Panc1 (cell line): ENCODE results near the gene DENND2D. TPM values are rescaled to one million over a fixed set of nuclear protein-coding genes. Genes with fewer than 3 reads are reported as not detected.

ENCODE experiments used
- ATAC-seq: fragments of 200-7000 bp; cut with Tn5 transposase; 2 replicates; pipeline ENCODE4 v1.9.1; 2020; ENCODE audit warnings: mild to moderate bottlenecking, moderate library complexity
- BruUV-seq: library from RNA; stranded (reverse); fragments of 400-500 nt; replicated peaks from 2 replicates; lab custom pipeline; 2021; lab: Mats Ljungman, UMichigan
- CTCF ChIA-PET: fragments of 300-600 bp; sonication (Branson Sonifier 250); formaldehyde crosslinking; loops from one replicate; lab custom pipeline; 2022; ENCODE audit warnings: antibody characterized with exemption; lab: Charles Lee
- POLR2A ChIA-PET: fragments of 300-600 bp; sonication (Branson Sonifier 250); formaldehyde crosslinking; loops from one replicate; lab custom pipeline; 2022; ENCODE audit warnings: antibody characterized with exemption; lab: Charles Lee
- DNase-seq: peaks from one replicate; pipeline ENCODE4 v3.0.0-alpha.2; 2010; ENCODE audit warnings: low read depth, low spot score
- H3K27ac ChIP-seq: 2 replicates; pipeline ENCODE4 v1.5.1; 2011; ENCODE audit warnings: mild to moderate bottlenecking, low read length, inconsistent platforms
- H3K27me3 ChIP-seq: fragments of 200-500 bp; sonication (Bioruptor generic); 2 replicates; pipeline ENCODE4 v1.6.0; 2014; ENCODE audit warnings: low read length, inconsistent platforms; ENCODE audit not compliant: control insufficient read depth, insufficient read depth
- H3K36me3 ChIP-seq: fragments of 200-500 bp; sonication (Bioruptor generic); 2 replicates; pipeline ENCODE4 v1.5.1; 2014; ENCODE audit warnings: inconsistent platforms, mild to moderate bottlenecking, low read length, moderate library complexity; ENCODE audit not compliant: control insufficient read depth, insufficient read depth
- H3K4me1 ChIP-seq: 2 replicates; pipeline ENCODE4 v1.5.1; 2011; ENCODE audit warnings: inconsistent platforms, mild to moderate bottlenecking, low read length, moderate library complexity; ENCODE audit not compliant: control insufficient read depth, insufficient read depth
- H3K4me3 ChIP-seq, 2 experiments: 2 replicates each; pipeline ENCODE4 v1.5.1; 2011 to 2012; ENCODE audit warnings: low read depth in 2 of 2, low read length in 2 of 2, mild to moderate bottlenecking in 2 of 2, inconsistent platforms in 1 of 2, moderate library complexity in 1 of 2
- H3K9me3 ChIP-seq: fragments of 200-500 bp; sonication (Bioruptor generic); 2 replicates; pipeline ENCODE4 v1.5.1; 2014; ENCODE audit warnings: low read depth, mild to moderate bottlenecking, inconsistent platforms, low read length, moderate library complexity; ENCODE audit not compliant: control insufficient read depth, insufficient read depth
- POLR2AphosphoS5 ChIP-seq: IDR thresholded peaks from 2 replicates; pipeline ENCODE4 v1.6.1; 2012; ENCODE audit warnings: mild to moderate bottlenecking, low read depth, low read length, moderate library complexity
- SIN3A ChIP-seq: IDR thresholded peaks from 2 replicates; pipeline ENCODE4 v1.6.1; 2012; ENCODE audit warnings: low read depth, mild to moderate bottlenecking, low read length, moderate library complexity, borderline replicate concordance; ENCODE audit not compliant: insufficient read depth
- TCF7L2 ChIP-seq: IDR thresholded peaks from 2 replicates; pipeline ENCODE4 v1.6.1; 2011; ENCODE audit warnings: mild to moderate bottlenecking, low read depth, low read length, inconsistent platforms
- in situ Hi-C: cut with HindIII; loops from 2 replicates; pipeline ENCODE4 v1.10.0; 2016; ENCODE audit warnings: low sequenced_read_pairs, low pct_unique_long_range_greater_than_20kb
- intact Hi-C: fragments of 100-400 bp; cut with micrococcal nuclease; formaldehyde crosslinking; loops from one replicate; pipeline ENCODE4 v1.10.0; 2022; ENCODE audit not compliant: unreplicated experiment
- total RNA-seq: library from RNA; stranded (reverse); gene quantifications from one replicate; pipeline ENCODE4 v1.2.1, GENCODE V29; 2021; ENCODE audit not compliant: unreplicated experiment
- TF ChIP-seq, protein P1 (sequence below): fragments of 450-650 bp; IDR thresholded peaks from 2 replicates; pipeline ENCODE4 v1.5.1; 2017; ENCODE audit warnings: mild to moderate bottlenecking
- TF ChIP-seq, protein P2 (sequence below), 2 experiments: IDR thresholded peaks; 2 replicates each; pipeline ENCODE4 v1.6.1; 2011 to 2012; ENCODE audit warnings: low read depth in 2 of 2, control low read depth in 1 of 2, low read length in 1 of 2, mild to moderate bottlenecking in 1 of 2, moderate library complexity in 1 of 2; ENCODE audit not compliant: insufficient read depth in 1 of 2

DENND2D gene
- total RNA-seq, 1 experiment from 2014 or later: 10.4 TPM

DNA sequence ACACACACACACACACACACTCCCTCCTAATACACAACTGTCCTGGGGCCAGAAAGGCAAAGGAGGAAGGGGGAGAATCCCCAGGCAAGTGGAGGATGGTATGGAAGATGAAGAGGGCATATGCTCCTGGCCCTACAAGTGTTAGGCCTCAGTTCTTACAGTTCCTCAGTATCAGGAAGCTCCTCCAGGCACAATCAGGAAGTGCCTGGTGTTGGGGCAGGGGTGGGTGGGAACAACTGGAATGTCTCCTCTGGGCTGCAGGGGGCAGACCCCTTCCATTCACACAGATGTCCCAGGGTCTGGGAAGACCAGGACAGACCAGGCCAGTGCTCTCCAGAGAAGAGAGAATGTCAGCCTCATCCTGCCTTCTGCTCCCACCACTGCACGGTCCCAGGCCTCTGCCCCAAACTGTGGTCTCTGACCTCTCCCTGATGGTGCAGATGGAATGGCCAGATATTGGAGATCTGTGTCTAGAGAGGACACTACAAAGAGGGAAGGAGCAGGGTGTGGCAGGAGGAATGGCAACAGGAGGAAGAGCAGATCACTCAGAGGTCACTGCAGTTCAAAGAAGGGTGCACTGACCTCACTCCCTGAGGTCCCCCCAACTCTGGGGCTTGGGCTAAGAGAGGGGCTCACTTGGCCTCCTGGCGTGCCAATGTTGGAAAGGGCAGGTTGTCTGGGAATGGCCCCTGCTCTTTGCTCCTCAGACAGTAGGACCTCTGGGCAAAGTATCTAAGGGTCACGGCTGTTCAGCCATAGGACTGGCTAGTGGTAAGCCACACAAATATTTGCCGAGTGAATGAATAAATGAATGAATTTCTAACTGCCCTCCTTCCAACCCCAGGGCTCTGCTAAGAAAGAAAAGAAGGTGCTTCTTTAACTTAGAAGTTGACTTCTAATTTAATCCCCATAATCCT, 2.5 kb upstream of the DENND2D start:
- no TSS peak for BruUV-seq
- ATAC-seq (no peak), DNase-seq (no peak)
- peaks cover 2% of the 10 kb centered on the region; the same call in 1 of the 2 replicates for H3K27me3 ChIP-seq
- no peak for TF ChIP-seq TCF7L2
- TF ChIP-seq, protein P1, sequence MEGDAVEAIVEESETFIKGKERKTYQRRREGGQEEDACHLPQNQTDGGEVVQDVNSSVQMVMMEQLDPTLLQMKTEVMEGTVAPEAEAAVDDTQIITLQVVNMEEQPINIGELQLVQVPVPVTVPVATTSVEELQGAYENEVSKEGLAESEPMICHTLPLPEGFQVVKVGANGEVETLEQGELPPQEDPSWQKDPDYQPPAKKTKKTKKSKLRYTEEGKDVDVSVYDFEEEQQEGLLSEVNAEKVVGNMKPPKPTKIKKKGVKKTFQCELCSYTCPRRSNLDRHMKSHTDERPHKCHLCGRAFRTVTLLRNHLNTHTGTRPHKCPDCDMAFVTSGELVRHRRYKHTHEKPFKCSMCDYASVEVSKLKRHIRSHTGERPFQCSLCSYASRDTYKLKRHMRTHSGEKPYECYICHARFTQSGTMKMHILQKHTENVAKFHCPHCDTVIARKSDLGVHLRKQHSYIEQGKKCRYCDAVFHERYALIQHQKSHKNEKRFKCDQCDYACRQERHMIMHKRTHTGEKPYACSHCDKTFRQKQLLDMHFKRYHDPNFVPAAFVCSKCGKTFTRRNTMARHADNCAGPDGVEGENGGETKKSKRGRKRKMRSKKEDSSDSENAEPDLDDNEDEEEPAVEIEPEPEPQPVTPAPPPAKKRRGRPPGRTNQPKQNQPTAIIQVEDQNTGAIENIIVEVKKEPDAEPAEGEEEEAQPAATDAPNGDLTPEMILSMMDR: no peak
- TF ChIP-seq, protein P2, sequence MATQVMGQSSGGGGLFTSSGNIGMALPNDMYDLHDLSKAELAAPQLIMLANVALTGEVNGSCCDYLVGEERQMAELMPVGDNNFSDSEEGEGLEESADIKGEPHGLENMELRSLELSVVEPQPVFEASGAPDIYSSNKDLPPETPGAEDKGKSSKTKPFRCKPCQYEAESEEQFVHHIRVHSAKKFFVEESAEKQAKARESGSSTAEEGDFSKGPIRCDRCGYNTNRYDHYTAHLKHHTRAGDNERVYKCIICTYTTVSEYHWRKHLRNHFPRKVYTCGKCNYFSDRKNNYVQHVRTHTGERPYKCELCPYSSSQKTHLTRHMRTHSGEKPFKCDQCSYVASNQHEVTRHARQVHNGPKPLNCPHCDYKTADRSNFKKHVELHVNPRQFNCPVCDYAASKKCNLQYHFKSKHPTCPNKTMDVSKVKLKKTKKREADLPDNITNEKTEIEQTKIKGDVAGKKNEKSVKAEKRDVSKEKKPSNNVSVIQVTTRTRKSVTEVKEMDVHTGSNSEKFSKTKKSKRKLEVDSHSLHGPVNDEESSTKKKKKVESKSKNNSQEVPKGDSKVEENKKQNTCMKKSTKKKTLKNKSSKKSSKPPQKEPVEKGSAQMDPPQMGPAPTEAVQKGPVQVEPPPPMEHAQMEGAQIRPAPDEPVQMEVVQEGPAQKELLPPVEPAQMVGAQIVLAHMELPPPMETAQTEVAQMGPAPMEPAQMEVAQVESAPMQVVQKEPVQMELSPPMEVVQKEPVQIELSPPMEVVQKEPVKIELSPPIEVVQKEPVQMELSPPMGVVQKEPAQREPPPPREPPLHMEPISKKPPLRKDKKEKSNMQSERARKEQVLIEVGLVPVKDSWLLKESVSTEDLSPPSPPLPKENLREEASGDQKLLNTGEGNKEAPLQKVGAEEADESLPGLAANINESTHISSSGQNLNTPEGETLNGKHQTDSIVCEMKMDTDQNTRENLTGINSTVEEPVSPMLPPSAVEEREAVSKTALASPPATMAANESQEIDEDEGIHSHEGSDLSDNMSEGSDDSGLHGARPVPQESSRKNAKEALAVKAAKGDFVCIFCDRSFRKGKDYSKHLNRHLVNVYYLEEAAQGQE (IDR thresholded peaks at IDR 0.05; ENCODE audit: insufficient read depth in 1 of 2, low read depth in 2 of 2, low read length in 1 of 2): no peak
- no peak for TF ChIP-seq SIN3A
- no peak for TF ChIP-seq POLR2AphosphoS5
- CTCF ChIA-PET: no interaction called here
- H3K27ac ChIP-seq: no peak overlapping the region
- intact Hi-C loops: no loop called here
- peak overlapping the region; percentile 50 to 57 for H3K4me3 ChIP-seq
- H3K4me1 ChIP-seq: no peaks in the 10 kb centered on the region
- POLR2A ChIA-PET: no interaction called here
- no peaks in the 10 kb centered on the region for H3K9me3 ChIP-seq
- no peaks in the 10 kb centered on the region; the same call in 1 of the 2 replicates for H3K36me3 ChIP-seq
- in situ Hi-C loops: no loop called here

DNA sequence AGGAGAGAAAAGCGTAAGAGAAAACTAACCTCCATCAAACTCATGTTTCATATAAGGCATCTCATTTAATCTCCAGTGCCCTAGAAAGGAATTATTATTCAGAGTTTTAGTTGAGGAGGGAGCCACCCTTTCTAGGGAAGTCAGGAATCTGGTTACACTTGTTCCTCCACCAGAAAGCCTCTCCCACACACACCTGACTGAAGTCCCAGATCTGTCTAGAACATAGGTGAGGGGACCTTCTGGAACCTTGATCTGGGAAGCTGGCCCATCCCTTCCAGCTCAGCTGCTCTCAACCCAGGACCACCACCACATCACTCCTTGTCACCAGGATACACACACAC, 1.9 kb upstream of the DENND2D start:
- in situ Hi-C loops: no loop called here
- no peak overlapping the region for H3K27ac ChIP-seq

More for the DNA sequence above, 1.9 kb upstream of the DENND2D start:
- no peak for TF ChIP-seq POLR2AphosphoS5
- TF ChIP-seq TCF7L2: no peak
- TF ChIP-seq, protein P1: no peak
- TF ChIP-seq SIN3A: no peak
- TF ChIP-seq, protein P2 (IDR thresholded peaks at IDR 0.05; ENCODE audit: insufficient read depth in 1 of 2, low read depth in 2 of 2, low read length in 1 of 2): no peak
- DNase-seq (no peak), ATAC-seq (no peak)
- CTCF ChIA-PET: interaction anchor here (0.6 kb wide), 1 partner anchor 129 kb away, joined by 8 read pairs; no protein-coding TSS in a partner anchor
- no peaks in the 10 kb centered on the region for H3K9me3 ChIP-seq
- H3K36me3 ChIP-seq: no peaks in the 10 kb centered on the region; the same call in 1 of the 2 replicates
- POLR2A ChIA-PET: no interaction called here
- intact Hi-C loops: no loop called here
- no peak overlapping the region for H3K4me3 ChIP-seq
- H3K27me3 ChIP-seq: peaks cover 2% of the 10 kb centered on the region; the same call in 1 of the 2 replicates
- BruUV-seq: no TSS peak
- no peaks in the 10 kb centered on the region for H3K4me1 ChIP-seq
